Endothelial cell of hepatic sinusoid (primary cell): ENCODE results near the gene HOXA7.

Experiments
- in situ Hi-C: cut with HindIII; loops from 2 replicates; pipeline ENCODE4 v1.10.0; 2017; ENCODE audit warnings: low sequenced_read_pairs

HOXA7 gene

GRCh38 chr7:27172823-27173510 is 16.5 kb upstream of the HOXA7 start:
- in situ Hi-C loops = loop anchor here (25.0 kb wide), 1 partner anchor 1286 kb away; no protein-coding TSS in a partner anchor

- in situ Hi-C loops = loop anchor here (25.0 kb wide), 1 partner anchor 1285 kb away; no protein-coding TSS in a partner anchor
Measured at GRCh38 chr7:27172315-27172774, 15.9 kb upstream of the HOXA7 start.

DNA sequence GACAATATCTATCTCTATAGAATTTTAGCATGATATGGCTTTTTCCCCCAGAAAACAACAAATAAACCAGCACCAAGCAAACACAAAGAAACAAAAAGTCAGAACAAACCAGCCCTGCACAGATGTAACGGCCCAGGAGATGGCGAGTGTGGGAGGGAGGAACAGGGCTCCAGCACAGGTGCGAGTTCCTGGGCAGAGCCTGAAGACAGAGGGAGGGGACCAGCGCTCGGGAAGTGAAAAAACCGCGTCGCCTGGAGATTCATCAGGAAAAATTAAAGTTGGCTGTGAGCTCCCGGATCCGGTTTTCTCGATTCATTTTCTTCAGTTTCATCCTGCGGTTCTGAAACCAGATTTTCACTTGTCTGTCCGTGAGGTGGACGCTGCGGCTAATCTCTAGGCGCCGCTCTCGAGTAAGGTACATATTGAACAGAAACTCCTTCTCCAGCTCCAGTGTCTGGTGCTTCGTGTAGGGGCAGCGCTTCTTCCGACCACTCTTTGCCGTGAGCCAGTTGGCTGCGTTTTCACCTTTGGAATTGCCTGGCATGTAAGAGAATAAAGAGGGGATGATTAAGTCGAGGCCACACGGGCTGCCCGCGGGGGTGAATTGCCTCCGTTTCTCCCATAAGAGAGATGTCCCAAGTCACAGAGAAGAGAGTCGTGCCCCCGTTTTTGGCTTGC is 15.3 kb upstream of the HOXA7 start:
- in situ Hi-C loops = loop anchor here (25.0 kb wide), 1 partner anchor 1284 kb away; no protein-coding TSS in a partner anchor

DNA sequence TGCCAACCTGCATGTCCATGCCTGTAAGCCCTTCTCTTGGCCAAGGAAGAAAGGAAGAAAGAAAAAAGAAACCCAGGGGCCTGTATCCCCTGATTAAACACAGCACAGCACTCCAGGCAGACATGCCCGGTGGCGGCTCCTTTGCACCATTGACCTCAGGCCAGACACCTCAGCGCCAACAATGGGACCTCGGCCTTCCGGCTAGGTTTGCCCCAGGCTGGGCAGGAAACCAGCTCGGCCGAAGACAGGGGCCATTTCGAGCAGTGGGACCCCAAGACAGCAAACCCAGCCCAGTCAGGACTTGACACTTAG is 14.8 kb upstream of the HOXA7 start:
- in situ Hi-C loops = loop anchor here (25.0 kb wide), 1 partner anchor 1284 kb away; no protein-coding TSS in a partner anchor

- in situ Hi-C loops = loop anchor here (25.0 kb wide), 1 partner anchor 1283 kb away; no protein-coding TSS in a partner anchor
Measured at GRCh38 chr7:27170426-27171324, 14.2 kb upstream of the HOXA7 start.

DNA sequence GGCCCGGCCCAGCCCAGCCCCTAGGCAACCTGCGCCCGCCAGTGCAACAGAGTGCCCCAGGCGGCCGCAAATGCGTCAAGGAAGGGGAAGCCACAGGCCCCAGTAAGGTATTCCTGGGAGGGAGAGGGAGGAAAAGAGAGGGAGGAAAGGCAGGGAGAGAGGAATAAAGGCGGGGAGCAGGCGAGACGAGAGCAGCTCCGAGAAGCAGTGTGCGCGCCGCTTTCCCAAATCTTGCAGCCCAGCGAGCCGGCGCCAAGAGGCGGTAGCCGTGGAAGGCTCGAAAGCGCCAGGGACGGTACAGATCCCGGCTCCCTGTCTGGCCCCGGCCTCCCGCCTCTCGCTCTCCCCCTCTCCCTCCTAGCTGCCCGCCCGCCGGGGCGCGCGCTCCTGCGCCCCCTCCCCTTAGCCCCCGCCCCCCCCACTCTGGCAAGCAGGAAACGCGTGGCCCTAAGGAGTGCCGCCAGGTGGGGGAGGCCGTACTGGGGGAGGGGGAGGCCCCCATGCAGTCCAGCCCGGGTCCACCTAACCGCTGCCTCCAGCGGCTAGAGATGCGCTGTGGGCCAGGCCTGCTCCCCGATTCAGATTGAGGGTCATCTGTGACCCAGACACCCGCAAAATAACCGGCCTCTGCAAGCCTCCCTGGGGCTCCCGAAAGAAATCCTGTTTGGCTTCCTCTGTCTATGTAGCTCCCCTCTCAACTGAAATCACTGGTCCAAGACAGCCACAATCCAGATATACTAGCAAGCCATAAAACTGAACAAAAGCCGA is 13.4 kb upstream of the HOXA7 start:
- in situ Hi-C loops = loop anchor here (10.0 to 25.0 kb wide), 2 partner anchors 1095 to 1283 kb away; no protein-coding TSS in a partner anchor

DNA sequence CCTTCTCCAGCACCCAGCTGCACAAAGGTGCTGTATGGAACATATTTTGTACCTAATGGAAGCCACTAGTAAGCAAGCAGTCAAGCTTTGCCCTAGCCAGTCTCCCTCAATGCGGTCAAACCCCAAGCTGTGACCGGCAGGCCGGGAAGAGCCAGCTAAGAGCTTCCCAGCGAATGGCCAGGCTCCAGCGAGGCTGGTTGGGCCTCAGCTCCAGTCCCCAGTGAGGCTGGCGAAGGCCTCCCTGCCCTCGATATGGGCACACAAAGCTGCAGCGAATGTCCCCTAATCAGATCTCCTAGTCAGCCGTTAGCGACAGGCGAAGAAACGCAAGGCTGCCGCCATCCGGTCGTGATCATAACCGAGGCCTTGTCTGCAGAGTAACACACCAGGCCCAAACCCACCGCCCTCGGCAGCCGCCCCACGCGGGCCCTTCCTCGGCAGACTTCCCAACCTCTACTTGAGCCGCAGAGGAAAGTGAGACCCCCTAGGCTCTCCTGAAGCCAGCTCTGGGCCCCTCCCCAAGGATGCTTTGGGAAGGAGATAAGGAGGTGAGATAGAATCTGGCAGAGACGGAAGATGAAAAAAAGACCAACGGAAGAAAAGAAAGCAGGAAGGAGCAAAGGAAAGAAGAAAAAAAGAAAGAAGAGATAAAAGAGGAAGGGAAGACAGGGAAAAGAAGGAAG is 11.9 kb upstream of the HOXA7 start:
- in situ Hi-C loops = loop anchor here (10.0 to 25.0 kb wide), 2 partner anchors 1094 to 1281 kb away; no protein-coding TSS in a partner anchor

GRCh38 chr7:27167916-27168264 is 11.4 kb upstream of the HOXA7 start:
- in situ Hi-C loops = loop anchor here (10.0 to 25.0 kb wide), 2 partner anchors 1093 to 1281 kb away; no protein-coding TSS in a partner anchor

- in situ Hi-C loops = loop anchor here (10.0 to 25.0 kb wide), 2 partner anchors 1092 to 1280 kb away; no protein-coding TSS in a partner anchor
Measured at GRCh38 chr7:27166531-27167505, 10.3 kb upstream of the HOXA7 start.

- in situ Hi-C loops = loop anchor here (10.0 to 25.0 kb wide), 2 partner anchors 1091 to 1279 kb away; no protein-coding TSS in a partner anchor
Measured at GRCh38 chr7:27165996-27166530, 9.6 kb upstream of the HOXA7 start.

- in situ Hi-C loops = loop anchor here (10.0 to 25.0 kb wide), 2 partner anchors 1091 to 1278 kb away; no protein-coding TSS in a partner anchor
Measured at GRCh38 chr7:27165089-27165995, 8.9 kb upstream of the HOXA7 start, which contains the start of gene HOXA9. TSS of gene HOXA9 (minus strand) at chr7:27165537. CDS start at chr7:27165457, 80 bp downstream.

DNA sequence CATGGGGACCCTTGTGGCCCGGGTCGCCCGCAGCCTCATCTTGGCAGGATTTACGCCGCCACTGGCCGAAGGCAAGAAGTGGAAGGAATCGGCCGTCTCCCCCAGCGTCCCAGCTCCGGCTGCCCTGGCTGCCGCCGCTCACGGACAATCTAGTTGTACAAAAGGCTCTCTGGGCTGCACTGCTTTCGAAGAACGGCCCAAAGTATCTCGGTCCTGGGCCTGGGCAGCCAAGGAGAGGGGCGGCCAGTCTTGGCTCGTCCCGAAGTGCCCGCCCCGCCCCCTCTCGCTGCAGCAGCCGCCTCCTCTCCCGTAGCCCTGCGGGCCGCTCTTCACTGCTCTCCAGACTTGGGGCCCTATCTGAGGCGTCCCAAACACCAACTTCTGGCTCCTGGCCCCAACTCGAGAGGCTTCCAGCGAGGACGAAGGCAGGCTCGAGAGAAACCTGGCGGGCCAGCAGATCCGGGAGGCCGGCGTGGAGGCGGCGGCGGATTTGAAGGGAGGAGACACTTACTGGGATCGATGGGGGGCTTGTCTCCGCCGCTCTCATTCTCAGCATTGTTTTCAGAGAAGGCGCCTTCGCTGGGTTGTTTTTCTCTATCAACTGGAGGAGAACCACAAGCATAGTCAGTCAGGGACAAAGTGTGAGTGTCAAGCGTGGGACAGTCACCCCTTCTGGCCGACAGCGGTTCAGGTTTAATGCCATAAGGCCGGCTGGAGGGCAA is 8.1 kb upstream of the HOXA7 start:
- in situ Hi-C loops = loop anchor here (5.0 to 25.0 kb wide), 4 partner anchors 37 to 1277 kb away; no protein-coding TSS in a partner anchor

DNA sequence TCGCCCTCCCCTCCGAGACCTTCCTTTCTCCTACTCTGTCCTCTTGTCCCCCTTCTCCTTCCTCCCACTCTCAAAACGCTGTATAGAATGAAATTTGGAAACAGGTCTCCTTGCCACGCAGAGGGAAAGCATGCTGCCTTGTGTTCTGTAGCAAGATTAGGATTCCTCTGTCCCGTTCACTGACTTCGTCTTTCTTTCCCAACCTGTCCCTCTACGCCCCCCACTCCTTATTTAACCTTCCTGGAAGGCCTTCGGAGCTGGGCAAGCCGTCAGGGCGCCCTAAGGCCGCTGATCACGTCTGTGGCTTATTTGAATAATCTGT is 7.5 kb upstream of the HOXA7 start:
- in situ Hi-C loops = loop anchor here (5.0 to 25.0 kb wide), 4 partner anchors 37 to 1277 kb away; no protein-coding TSS in a partner anchor

GRCh38 chr7:27163288-27164044 is 7.0 kb upstream of the HOXA7 start:
- in situ Hi-C loops = loop anchor here (5.0 to 25.0 kb wide), 4 partner anchors 36 to 1276 kb away; no protein-coding TSS in a partner anchor

GRCh38 chr7:27162561-27163287 is 6.2 kb upstream of the HOXA7 start:
- in situ Hi-C loops = loop anchor here (5.0 to 25.0 kb wide), 4 partner anchors 35 to 1275 kb away; no protein-coding TSS in a partner anchor
